GM19240 (cell line): ENCODE results near the gene FN3K.

Experiments used
- DNase-seq: peaks from one replicate; pipeline ENCODE4 v3.0.0; 2011; ENCODE audit warnings: low spot score; ENCODE audit not compliant: insufficient read length

The FN3K gene

DNA sequence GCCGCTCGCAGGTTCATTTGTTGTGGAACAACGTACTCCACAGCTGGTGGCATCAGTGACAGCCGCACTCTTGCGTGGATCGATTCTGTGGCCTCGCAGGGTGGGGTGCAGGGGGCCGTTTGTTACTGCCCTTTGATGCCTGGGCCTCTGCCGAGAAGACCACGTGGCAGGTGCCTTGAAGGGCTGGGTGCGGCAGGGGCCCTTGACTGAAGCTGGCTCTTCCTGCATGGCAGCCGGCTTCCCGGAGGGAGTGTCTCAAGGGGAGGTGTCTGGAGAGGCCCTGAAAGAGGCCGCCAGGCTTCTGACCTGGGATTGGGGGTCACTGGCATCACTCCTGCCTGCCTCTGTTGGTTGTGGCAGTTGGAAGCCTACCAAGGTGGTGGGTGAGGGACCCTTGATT lies 60.2 kb downstream of the FN3K start:
- DNase-seq = no peak

DNA sequence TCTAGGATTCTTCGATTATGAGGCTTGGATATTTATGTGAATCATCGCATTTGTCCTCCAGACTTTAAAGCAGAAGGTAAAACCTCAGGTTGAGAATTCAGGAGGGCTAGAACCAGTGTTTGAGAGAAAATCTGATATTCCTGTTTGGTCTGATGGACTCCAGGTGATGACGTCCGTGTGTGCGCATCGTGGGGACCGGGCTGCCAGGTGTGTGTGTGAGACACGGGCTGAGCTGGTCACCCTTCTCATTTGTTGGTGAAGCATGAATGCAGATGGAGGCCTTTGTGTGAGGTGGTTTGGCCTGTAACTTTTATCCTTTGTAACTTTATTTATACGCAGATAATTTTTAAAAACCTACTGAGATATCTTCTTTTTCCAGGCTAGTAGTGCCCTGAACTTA lies 61.6 kb downstream of the FN3K start:
- DNase-seq = no peak

DNA sequence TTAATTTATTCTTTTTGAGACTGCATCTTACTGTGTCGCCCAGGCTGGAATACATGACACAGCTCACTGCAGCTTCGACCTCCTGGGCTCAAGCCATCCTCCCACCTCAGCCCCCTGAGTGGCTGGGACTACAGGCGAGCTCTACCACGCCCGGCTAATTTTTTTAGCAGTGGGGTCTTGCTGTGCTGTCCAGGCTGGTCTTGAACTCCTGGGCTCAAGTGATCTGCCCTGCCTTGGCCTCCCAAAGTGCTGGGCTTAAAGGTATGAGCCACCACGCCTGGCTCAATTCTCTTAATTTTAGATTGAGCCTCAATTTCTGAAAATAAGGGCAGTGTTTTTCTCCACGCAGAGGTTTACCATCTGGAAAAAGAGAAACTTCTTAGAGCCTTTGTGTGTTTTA lies 63.3 kb downstream of the FN3K start:
- no peak for DNase-seq

DNA sequence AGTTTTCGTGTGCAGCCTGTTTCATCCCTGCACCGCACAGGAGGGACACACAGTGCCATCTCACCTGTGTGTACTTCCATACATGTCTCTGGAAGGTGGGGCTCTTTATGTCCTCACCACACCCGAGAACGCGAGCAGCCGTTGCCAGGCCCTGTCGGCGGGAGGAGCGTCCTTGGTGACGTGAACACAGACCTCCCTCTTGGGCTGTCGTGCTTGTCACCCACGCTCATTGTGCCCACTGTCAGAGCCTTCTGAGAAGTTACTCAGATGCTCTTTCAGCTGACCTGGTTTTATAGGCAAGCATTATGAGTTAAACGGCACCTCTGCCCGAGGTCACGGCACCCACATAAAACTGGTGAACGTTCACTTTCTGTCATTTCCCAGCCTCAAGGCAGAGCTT lies 64.2 kb downstream of the FN3K start:
- no peak for DNase-seq
